ENCODE results near the gene LY6G5B. TPM values are rescaled to one million over a fixed set of nuclear protein-coding genes. Genes with fewer than 3 reads are reported as not detected.

The LY6G5B gene
- total and polyA plus RNA-seq, 2 donors (not counting 1 experiment from before 2014, with no cell fraction given) = 28.4 to 44.2 TPM

DNA sequence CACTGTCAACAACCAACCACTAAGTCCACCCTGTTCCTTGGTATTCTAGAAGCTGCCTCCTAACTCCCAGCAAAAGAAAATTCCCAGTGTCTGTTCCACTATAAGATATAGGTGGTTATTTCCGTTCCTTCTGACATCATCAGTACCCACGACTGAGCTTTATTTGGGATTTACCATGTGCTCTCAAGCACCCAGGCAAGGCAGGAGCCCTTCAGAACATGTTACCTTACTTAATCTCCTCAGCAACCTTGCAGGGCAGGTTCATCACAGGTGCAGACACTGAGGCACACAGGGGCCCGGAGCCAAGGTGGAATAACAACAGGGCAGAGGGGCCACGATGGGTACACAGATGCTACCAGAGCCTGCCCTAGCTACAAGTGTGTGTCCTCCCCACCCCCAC, 22.6 kb downstream of the LY6G5B start:
- Histone ChIP-seq H3K4me1 (ENCODE audit: control insufficient read depth in 2 of 2, insufficient read depth in 2 of 2, low read length in 2 of 2) (peaks cover 10 to 18% of the 10 kb centered on the region in 2 donors), H2AFZ (ENCODE audit: insufficient read depth, low read depth, low read length, poor library complexity, severe bottlenecking) (no peak overlapping the region), H3K9me3 (ENCODE audit: control extremely low read depth in 1 of 3, control insufficient read depth in 2 of 3, insufficient read depth in 1 of 3, low read length in 2 of 3) (no peaks in the 10 kb centered on the region), H3K27me3 (replicated peaks in 1 of 4; ENCODE audit: control extremely low read depth in 1 of 4, control insufficient read depth in 3 of 4, insufficient read depth in 4 of 4, low read length in 3 of 4) (no peaks in the 10 kb centered on the region), H3K4me2 (replicated peaks; ENCODE audit: low read depth, low read length, poor library complexity, severe bottlenecking) (no peak overlapping the region), H3K4me3 (ENCODE audit: control extremely low read depth in 1 of 5, extremely low read depth in 1 of 5, insufficient read depth in 1 of 5, low read depth in 2 of 5, low read length in 4 of 5) (no peak overlapping the region), H3K9ac (ENCODE audit: low read length) (no peak overlapping the region), H3K27ac (ENCODE audit: low read length in 2 of 2) (no peak overlapping the region), H3K36me3 (replicated peaks in 1 of 2; ENCODE audit: control extremely low read depth in 1 of 2, control insufficient read depth in 1 of 2, extremely low read depth in 1 of 2, insufficient read depth in 2 of 2, low read length in 1 of 2) (peaks cover 0 to 82% of the 10 kb centered on the region in 2 experiments), H3K79me2 (ENCODE audit: control insufficient read depth, insufficient read depth, low read length) (no peaks in the 10 kb centered on the region), H4K20me1 (ENCODE audit: control insufficient read depth, insufficient read depth, low read length, poor library complexity, severe bottlenecking) (no peaks in the 10 kb centered on the region)
- no peaks in the 10 kb centered on the region for H3K27me3 Mint-ChIP-seq
- no peak for ATAC-seq (ENCODE audit: low read depth)
- H3K4me1 Mint-ChIP-seq = peaks cover 17% of the 10 kb centered on the region
- no peaks in the 10 kb centered on the region for H3K9me3 Mint-ChIP-seq (ENCODE audit: insufficient read depth)
- intact Hi-C loops (cut with micrococcal nuclease) = no loop called here
- no peak overlapping the region for H3K27ac Mint-ChIP-seq
- 100% methylated on average over 3 of the region's 4 CpGs for whole genome bisulfite sequencing (ENCODE audit: insufficient coverage)
- TF ChIP-seq EZH2 (IDR thresholded peaks at IDR 0.05; ENCODE audit: borderline replicate concordance, insufficient read depth, low read depth, low read length, poor library complexity, severe bottlenecking) = no peak
- no peak for DNase-seq
- CTCF ChIA-PET = interaction anchor here (0.9 kb wide), 1 partner anchor 141 kb away, joined by 4 read pairs; no protein-coding TSS in a partner anchor
- no peak overlapping the region for H3K4me3 Mint-ChIP-seq
- POLR2A ChIA-PET = interaction anchor here (0.6 kb wide), 2 partner anchors 140 to 193 kb away, joined by 5 read pairs; no protein-coding TSS in a partner anchor

DNA sequence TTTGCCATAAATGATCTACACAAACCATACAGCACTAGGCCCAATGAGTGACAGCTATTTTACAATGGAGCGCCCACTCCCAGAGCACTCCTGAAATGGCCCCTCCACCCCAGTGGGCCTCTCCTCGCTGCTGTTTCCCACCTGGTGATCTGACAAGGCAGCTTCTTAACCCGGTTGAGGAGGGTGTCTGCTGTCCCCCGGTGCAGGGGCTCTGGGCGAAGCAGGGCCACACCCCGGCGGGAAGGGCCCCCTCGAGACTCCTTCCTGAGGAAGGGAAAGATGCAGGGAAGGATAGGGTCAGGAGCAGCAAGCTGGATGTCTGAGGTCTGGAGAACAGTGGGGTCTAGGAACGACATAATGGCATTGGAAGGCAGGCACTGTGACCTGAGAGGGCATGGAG, 23.1 kb downstream of the LY6G5B start:
- Histone ChIP-seq H3K27me3 (replicated peaks in 1 of 4; ENCODE audit: control extremely low read depth in 1 of 4, control insufficient read depth in 3 of 4, insufficient read depth in 4 of 4, low read length in 3 of 4) (no peaks in the 10 kb centered on the region), H3K9me3 (ENCODE audit: control extremely low read depth in 1 of 3, control insufficient read depth in 2 of 3, insufficient read depth in 1 of 3, low read length in 2 of 3) (no peaks in the 10 kb centered on the region), H3K36me3 (replicated peaks in 1 of 2; ENCODE audit: control extremely low read depth in 1 of 2, control insufficient read depth in 1 of 2, extremely low read depth in 1 of 2, insufficient read depth in 2 of 2, low read length in 1 of 2) (peaks cover 0 to 81% of the 10 kb centered on the region in 2 experiments), H2AFZ (ENCODE audit: insufficient read depth, low read depth, low read length, poor library complexity, severe bottlenecking) (no peak overlapping the region), H4K20me1 (ENCODE audit: control insufficient read depth, insufficient read depth, low read length, poor library complexity, severe bottlenecking) (no peaks in the 10 kb centered on the region), H3K4me3 (ENCODE audit: control extremely low read depth in 1 of 5, extremely low read depth in 1 of 5, insufficient read depth in 1 of 5, low read depth in 2 of 5, low read length in 4 of 5) (no peak overlapping the region), H3K79me2 (ENCODE audit: control insufficient read depth, insufficient read depth, low read length) (no peaks in the 10 kb centered on the region), H3K9ac (ENCODE audit: low read length) (no peak overlapping the region), H3K4me2 (replicated peaks; ENCODE audit: low read depth, low read length, poor library complexity, severe bottlenecking) (no peak overlapping the region), H3K27ac (ENCODE audit: low read length in 2 of 2) (no peak overlapping the region), H3K4me1 (ENCODE audit: control insufficient read depth in 2 of 2, insufficient read depth in 2 of 2, low read length in 2 of 2) (peaks cover 10 to 18% of the 10 kb centered on the region in 2 donors)
- no peaks in the 10 kb centered on the region for H3K27me3 Mint-ChIP-seq
- H3K4me3 Mint-ChIP-seq = no peak overlapping the region
- peaks cover 17% of the 10 kb centered on the region for H3K4me1 Mint-ChIP-seq
- no peaks in the 10 kb centered on the region for H3K9me3 Mint-ChIP-seq (ENCODE audit: insufficient read depth)
- 94% methylated on average over 8 of the region's 9 CpGs for WGBS (ENCODE audit: insufficient coverage)
- TF ChIP-seq, protein P1, sequence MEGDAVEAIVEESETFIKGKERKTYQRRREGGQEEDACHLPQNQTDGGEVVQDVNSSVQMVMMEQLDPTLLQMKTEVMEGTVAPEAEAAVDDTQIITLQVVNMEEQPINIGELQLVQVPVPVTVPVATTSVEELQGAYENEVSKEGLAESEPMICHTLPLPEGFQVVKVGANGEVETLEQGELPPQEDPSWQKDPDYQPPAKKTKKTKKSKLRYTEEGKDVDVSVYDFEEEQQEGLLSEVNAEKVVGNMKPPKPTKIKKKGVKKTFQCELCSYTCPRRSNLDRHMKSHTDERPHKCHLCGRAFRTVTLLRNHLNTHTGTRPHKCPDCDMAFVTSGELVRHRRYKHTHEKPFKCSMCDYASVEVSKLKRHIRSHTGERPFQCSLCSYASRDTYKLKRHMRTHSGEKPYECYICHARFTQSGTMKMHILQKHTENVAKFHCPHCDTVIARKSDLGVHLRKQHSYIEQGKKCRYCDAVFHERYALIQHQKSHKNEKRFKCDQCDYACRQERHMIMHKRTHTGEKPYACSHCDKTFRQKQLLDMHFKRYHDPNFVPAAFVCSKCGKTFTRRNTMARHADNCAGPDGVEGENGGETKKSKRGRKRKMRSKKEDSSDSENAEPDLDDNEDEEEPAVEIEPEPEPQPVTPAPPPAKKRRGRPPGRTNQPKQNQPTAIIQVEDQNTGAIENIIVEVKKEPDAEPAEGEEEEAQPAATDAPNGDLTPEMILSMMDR (IDR thresholded peaks at IDR 0.05) = no peak
- no peak for TF ChIP-seq EZH2 (IDR thresholded peaks at IDR 0.05; ENCODE audit: borderline replicate concordance, insufficient read depth, low read depth, low read length, poor library complexity, severe bottlenecking)
- ChIA-PET POLR2A (interaction anchor here (0.5 to 0.6 kb wide), 4 partner anchors 8 to 273 kb away, joined by 3 to 5 read pairs (median 4); no protein-coding TSS in a partner anchor), CTCF (interaction anchor here (0.5 to 0.9 kb wide), 2 partner anchors 142 to 294 kb away, joined by 4 read pairs; no protein-coding TSS in a partner anchor)
- intact Hi-C loops (cut with micrococcal nuclease) = no loop called here
- DNase-seq = no peak
- ATAC-seq (ENCODE audit: low read depth) = no peak
- no peak overlapping the region for H3K27ac Mint-ChIP-seq
